GM12878 (cell line): ENCODE results near the gene SIX3. TPM values are rescaled to one million over a fixed set of nuclear protein-coding genes. Genes with fewer than 3 reads are reported as not detected.

Experiments used
- ATAC-seq: fragments of 200-7000 bp; cut with Tn5 transposase; 3 replicates; pipeline ENCODE4 v1.9.1; 2020; ENCODE audit warnings: mild to moderate bottlenecking, moderate library complexity
- BruUV-seq: library from RNA; stranded (reverse); fragments of 400-500 nt; replicated peaks from 2 replicates; lab custom pipeline; 2021; lab: Mats Ljungman, UMichigan
- CTCF ChIA-PET: fragments of 300-600 bp; sonication (Branson Sonifier 250); formaldehyde crosslinking; extraction: SDS; loops from one replicate; lab custom pipeline; 2021; ENCODE audit warnings: inconsistent platforms; lab: Yijun Ruan, JAX
- POLR2A ChIA-PET: fragments of 350-600 bp; formaldehyde crosslinking; extraction: SDS; loops from one replicate; lab custom pipeline; 2021; ENCODE audit warnings: inconsistent platforms; lab: Charles Lee
- RAD21 ChIA-PET: fragments of 300-600 bp; sonication (Branson Sonifier 250); formaldehyde crosslinking; loops from one replicate; lab custom pipeline; 2023; ENCODE audit warnings: antibody characterized with exemption; ENCODE audit not compliant: unreplicated experiment; lab: Charles Lee
- SMC1A ChIA-PET: fragments of 300-600 bp; sonication (Branson Sonifier 250); formaldehyde crosslinking; loops from one replicate; lab custom pipeline; 2023; ENCODE audit not compliant: unreplicated experiment, uncharacterized antibody; lab: Charles Lee
- DNase-seq: peaks from one replicate; pipeline ENCODE4 v3.0.0-alpha.2; 2011; ENCODE audit warnings: low read depth, low spot score
- FAIRE-seq: peaks from 3 replicates; lab custom pipeline; 2011; peaks lifted over from hg19 to GRCh38; lab: Jason Lieb, UNC
- H2AFZ ChIP-seq: 2 replicates; pipeline ENCODE4 v1.6.0; 2011; ENCODE audit warnings: low read depth, low read length, control low read depth; ENCODE audit not compliant: control insufficient read depth
- H3K27ac ChIP-seq: 2 replicates; pipeline ENCODE4 v1.5.1; 2011; ENCODE audit warnings: control low read depth; ENCODE audit not compliant: control insufficient read depth, insufficient read depth
- H3K27me3 ChIP-seq, 2 experiments: replicated peaks in 1 of 2; 2 replicates each; pipeline versions ENCODE4 v1.6.0 to v1.6.1; 2011; ENCODE audit warnings: low read length in 1 of 2; ENCODE audit not compliant: control insufficient read depth in 2 of 2, insufficient read depth in 2 of 2
- H3K36me3 ChIP-seq, 2 experiments: 2 replicates each; pipeline ENCODE4 v1.5.1; 2011; ENCODE audit warnings: low read length in 1 of 2; ENCODE audit not compliant: control insufficient read depth in 2 of 2, insufficient read depth in 2 of 2
- H3K4me1 ChIP-seq: 2 replicates; pipeline ENCODE4 v1.6.1; 2011; ENCODE audit warnings: mild to moderate bottlenecking, low read length, moderate library complexity, mixed read lengths; ENCODE audit not compliant: control insufficient read depth, insufficient read depth
- H3K4me2 ChIP-seq: 2 replicates; pipeline ENCODE4 v1.6.0; 2011; ENCODE audit warnings: control low read depth; ENCODE audit not compliant: control insufficient read depth, insufficient read depth
- H3K4me3 ChIP-seq: fragments of 200-600 bp; sonication (generic); 2 replicates; pipeline ENCODE4 v1.5.1; 2016
- H3K79me2 ChIP-seq: 2 replicates; pipeline ENCODE4 v1.6.0; 2011; ENCODE audit warnings: low read length; ENCODE audit not compliant: control insufficient read depth, insufficient read depth
- H3K9ac ChIP-seq: 2 replicates; pipeline ENCODE4 v1.8.0; 2011; ENCODE audit warnings: low read length, control low read depth, mixed read lengths; ENCODE audit not compliant: control insufficient read depth, insufficient read depth
- H3K9me3 ChIP-seq: replicated peaks from 3 replicates; pipeline ENCODE4 v1.5.1; 2011; ENCODE audit warnings: mild to moderate bottlenecking, low read length; ENCODE audit not compliant: control insufficient read depth, insufficient read depth
- H4K20me1 ChIP-seq: 2 replicates; pipeline ENCODE4 v1.6.0; 2011; ENCODE audit not compliant: control insufficient read depth, insufficient read depth
- ASH2L ChIP-seq: fragments of 300-600, 200-600 bp; sonication (generic); IDR thresholded peaks from 2 replicates; pipeline ENCODE4 v1.6.1; 2017; ENCODE audit warnings: low read depth, mild to moderate bottlenecking, borderline replicate concordance
- BCL11A ChIP-seq: IDR thresholded peaks from 2 replicates; pipeline ENCODE4 v1.6.1; 2011; ENCODE audit warnings: low read depth, low read length
- BCL3 ChIP-seq: IDR thresholded peaks from 2 replicates; pipeline ENCODE4 v1.6.1; 2011; ENCODE audit warnings: borderline replicate concordance, low read depth, mild to moderate bottlenecking, moderate library complexity, low read length; ENCODE audit not compliant: insufficient read depth, poor library complexity, severe bottlenecking
- CBX5 ChIP-seq: sonication (generic); IDR thresholded peaks from 2 replicates; pipeline ENCODE4 v1.6.1; 2016; ENCODE audit warnings: low read depth, moderate library complexity, mild to moderate bottlenecking, inconsistent platforms
- DPF2 ChIP-seq: fragments of 450-650 bp; IDR thresholded peaks from 2 replicates; pipeline ENCODE4 v1.6.1; 2017; ENCODE audit warnings: mild to moderate bottlenecking
- ESRRA ChIP-seq: IDR thresholded peaks from 2 replicates; pipeline ENCODE4 v1.6.1; 2012; ENCODE audit warnings: mild to moderate bottlenecking, low read length, improper control_type of control experiment
- JUND ChIP-seq: IDR thresholded peaks from 2 replicates; pipeline ENCODE4 v1.6.1; 2012; ENCODE audit warnings: low read depth, mild to moderate bottlenecking, low read length, improper control_type of control experiment, moderate library complexity
- NR2C1 ChIP-seq: fragments of 450-650 bp; IDR thresholded peaks from 2 replicates; pipeline ENCODE4 v1.6.1; 2017; ENCODE audit warnings: antibody characterized with exemption, mild to moderate bottlenecking, moderate library complexity
- TARDBP ChIP-seq: IDR thresholded peaks from 2 replicates; pipeline ENCODE4 v1.6.1; 2016; ENCODE audit warnings: borderline replicate concordance
- ZBED1 ChIP-seq: IDR thresholded peaks from 2 replicates; pipeline ENCODE4 v1.6.1; 2016; ENCODE audit warnings: borderline replicate concordance
- WGBS: methylation state at CpG from one replicate; pipeline ENCODE4 v1.1.6; 2016; ENCODE audit warnings: low lambda C conversion rate; ENCODE audit not compliant: insufficient replicate concordance, insufficient coverage; ENCODE audit errors: missing lambda C conversion rate; 5-methylcytosine and 5-hydroxymethylcytosine counted together
- in situ Hi-C: fragments of 300-500 bp; cut with MboI; formaldehyde crosslinking; loops from 9 replicates; pipeline ENCODE4 v1.14.3; 2018; ENCODE audit warnings: mixed read lengths
- intact Hi-C: fragments of 100-400 bp; cut with micrococcal nuclease; formaldehyde crosslinking; loops from one replicate; pipeline ENCODE4 v1.14.2; 2022; ENCODE audit not compliant: unreplicated experiment
- polyA plus RNA-seq, 11 experiments: library from polyadenylated mRNA; depleted of rRNA in 4 of 11; unstranded in 6 of 11; stranded (reverse) in 5 of 11; fragments of >200 nt; fragmentation: Nextera tagmentation in 4 of 11; fragmentation: Illumina TruSeq in 1 of 11; extraction: Ambion mirVana in 4 of 11; extraction: Trizol in 1 of 11; gene quantifications; 1 replicate in 1 of 11; 2 replicates in 10 of 11; pipeline versions ENCODE4 v1.2.1 to v1.2.3, GENCODE V29; 2011 to 2016; ENCODE audit warnings: inconsistent platforms in 2 of 11, missing spikeins in 2 of 11, low read depth in 1 of 11
- total RNA-seq, 4 experiments: library from RNA; depleted of rRNA in 3 of 4; stranded (reverse); fragments of >200 nt in 3 of 4; fragmentation: Illumina TruSeq in 1 of 4; extraction: Trizol in 1 of 4; gene quantifications; 2 replicates each; pipeline versions ENCODE4 v1.2.1 to v1.2.3, GENCODE V29; 2013 to 2021

SIX3 gene
- total and polyA plus RNA-seq, 10 of the 15 experiments (the other 5 are each of a cell fraction or from before 2014, with no cell fraction given) = 0.05 to 0.42 (median 0.13) TPM; not detected in 4

- Histone ChIP-seq H2AFZ (no peak overlapping the region), H3K9ac (no peak overlapping the region), H3K4me1 (peaks cover 9% of the 10 kb centered on the region), H4K20me1 (no peaks in the 10 kb centered on the region), H3K27ac (no peak overlapping the region), H3K79me2 (no peaks in the 10 kb centered on the region), H3K4me2 (no peak overlapping the region), H3K4me3 (no peak overlapping the region), H3K36me3 (no peaks in the 10 kb centered on the region), H3K9me3 (peaks cover 2% of the 10 kb centered on the region; the same call in 1 of the 3 replicates), H3K27me3 (peaks cover 10 to 24% of the 10 kb centered on the region in 2 experiments)
- CTCF ChIA-PET = interaction anchor here (1.8 to 2.1 kb wide), 2 partner anchors 10 to 466 kb away, joined by 6 to 8 read pairs; no protein-coding TSS in a partner anchor
- POLR2A ChIA-PET = no interaction called here
- ATAC-seq (no peak), FAIRE-seq (no peak), DNase-seq (no peak)
- in situ Hi-C loops = loop anchor here (5.0 kb wide), 1 partner anchor 554 kb away; no protein-coding TSS in a partner anchor
- intact Hi-C loops = no loop called here
- no TSS peak for BruUV-seq
- WGBS = 56% methylated on average over 16 of the region's 16 CpGs
- TF ChIP-seq TARDBP (no peak), CBX5 (no peak), NR2C1 (no peak), BCL11A (no peak), ESRRA (no peak), BCL3 (no peak), ZBED1 (no peak), DPF2 (no peak), ASH2L (no peak), JUND (no peak)
- RAD21 ChIA-PET = no interaction called here
- SMC1A ChIA-PET = interaction anchor here (1.1 kb wide), 1 partner anchor 468 kb away, joined by 3 read pairs; no protein-coding TSS in a partner anchor
These were observed 4.3 kb downstream of the SIX3 start for GRCh38 chr2:44945676-44946371.
